Naive thymus-derived CD8-positive, alpha-beta T cell (primary cell): ENCODE data around the gene IQGAP3. TPM values are rescaled to one million over a fixed set of nuclear protein-coding genes. Genes with fewer than 3 reads are reported as not detected.

Source experiments
- ATAC-seq, 2 donors: fragments of 150-1000 bp; cut with Tn5 transposase in 1 of 2; sonication (Bioruptor Pico), chemical (Tn5 transposase) in 1 of 2; 1 replicate in 1 of 2; 2 replicates in 1 of 2; pipeline ENCODE4 v1.10.0; 2021; ENCODE audit warnings: mild to moderate bottlenecking in 2 of 2, moderate library complexity in 2 of 2
- POLR2A ChIA-PET: fragments of 350-600 bp; sonication (Branson Sonifier 250); formaldehyde crosslinking; loops from one replicate; lab custom pipeline; 2021; ENCODE audit warnings: antibody characterized with exemption; lab: Charles Lee
- DNase-seq, 10 donors: peaks; one replicate each; pipeline versions ENCODE4 v3.0.0 to v3.0.0-alpha.2; 2020 to 2022
- H3K27ac Mint-ChIP-seq, 10 donors: one replicate each; pipeline ENCODE4 v1.8.0; 2020 to 2022; ENCODE audit warnings: mild to moderate bottlenecking in 10 of 10, mixed read lengths in 10 of 10, moderate library complexity in 4 of 10, inconsistent platforms in 1 of 10
- H3K27me3 Mint-ChIP-seq, 5 donors: one replicate each; pipeline ENCODE4 v1.8.0; 2021 to 2022; ENCODE audit warnings: mixed read lengths in 5 of 5
- H3K36me3 Mint-ChIP-seq, 3 donors: one replicate each; pipeline ENCODE4 v1.8.0; 2020 to 2022; ENCODE audit warnings: mixed read lengths in 3 of 3, mild to moderate bottlenecking in 2 of 3, inconsistent platforms in 1 of 3
- H3K4me1 Mint-ChIP-seq, 4 donors: one replicate each; pipeline ENCODE4 v1.8.0; 2021 to 2022; ENCODE audit warnings: mixed read lengths in 4 of 4
- H3K4me3 Mint-ChIP-seq, 10 donors: one replicate each; pipeline ENCODE4 v1.8.0; 2020 to 2022; ENCODE audit warnings: mild to moderate bottlenecking in 10 of 10, mixed read lengths in 10 of 10, moderate library complexity in 6 of 10, inconsistent platforms in 1 of 10
- H3K9me3 Mint-ChIP-seq, 9 donors: one replicate each; pipeline ENCODE4 v1.8.0; 2020 to 2022; ENCODE audit warnings: mixed read lengths in 9 of 9, mild to moderate bottlenecking in 3 of 9, inconsistent platforms in 1 of 9, moderate library complexity in 1 of 9
- polyA plus RNA-seq, 3 donors: library from polyadenylated mRNA; unstranded; fragments of 300-500 nt; fragmentation: Illumina TruSeq; gene quantifications; one replicate each; pipeline ENCODE4 v1.2.3, GENCODE V29; 2021
- total RNA-seq, 8 experiments: library from RNA in 2 of 8; stranded (reverse) in 2 of 8; gene quantifications; one replicate each; pipeline ENCODE4 v1.2.3 and lab custom pipeline; 2021 to 2026

Gene IQGAP3
- total and polyA plus RNA-seq, 5 experiments from 2014 or later: 0.08 TPM; not detected in 4

GRCh38 chr1:156490401-156491032 lies 81.8 kb downstream of the IQGAP3 start:
- DNase-seq: no peak
- Mint-ChIP-seq H3K36me3 (peaks cover 0 to 18% (median 4%) of the 10 kb centered on the region in 3 donors), H3K9me3 (no peaks in the 10 kb centered on the region), H3K27ac (peak overlapping the region; percentile 87 to 99 (median 94)), H3K4me1 (peaks cover 66 to 99% (median 97%) of the 10 kb centered on the region in 4 donors), H3K27me3 (no peaks in the 10 kb centered on the region), H3K4me3 (peak overlapping the region; percentile 59 to 86 (median 78))
- ATAC-seq: no peak
- POLR2A ChIA-PET: interaction anchor here (0.5 to 15.0 kb wide), 8 partner anchors 8 to 226 kb away, joined by 3 to 359 read pairs (median 4); partner anchors contain the start of genes GPATCH4, MEF2D and NAXE

- H3K27ac Mint-ChIP-seq: peak overlapping the region; percentile 87 to 99 (median 94)
- no peaks in the 10 kb centered on the region for H3K27me3 Mint-ChIP-seq
- POLR2A ChIA-PET: interaction anchor here (0.9 to 15.0 kb wide), 6 partner anchors 9 to 115 kb away, joined by 3 to 359 read pairs (median 3); partner anchors contain the start of genes GPATCH4, MEF2D and NAXE
- peak overlapping the region; percentile 43 to 86 (median 77) for H3K4me3 Mint-ChIP-seq
- ATAC-seq (no peak), DNase-seq (no peak)
- H3K9me3 Mint-ChIP-seq: no peaks in the 10 kb centered on the region
- H3K4me1 Mint-ChIP-seq: peaks cover 60 to 99% (median 94%) of the 10 kb centered on the region in 4 donors
- peaks cover 0 to 12% (median 4%) of the 10 kb centered on the region in 3 donors for H3K36me3 Mint-ChIP-seq
Observed at GRCh38 chr1:156489935-156490293, 82.5 kb downstream of the IQGAP3 start.

GRCh38 chr1:156489166-156489934 lies 83.0 kb downstream of the IQGAP3 start:
- Mint-ChIP-seq H3K36me3 (peaks cover 0 to 12% (median 4%) of the 10 kb centered on the region in 3 donors), H3K9me3 (no peaks in the 10 kb centered on the region), H3K27me3 (no peaks in the 10 kb centered on the region), H3K27ac (peak overlapping the region; percentile 89 to 99 (median 94)), H3K4me1 (peaks cover 63 to 100% (median 94%) of the 10 kb centered on the region in 4 donors), H3K4me3 (peak overlapping the region; percentile 66 to 86 (median 79))
- POLR2A ChIA-PET: interaction anchor here (1.1 to 15.0 kb wide), 5 partner anchors 9 to 112 kb away, joined by 3 to 359 read pairs (median 3); partner anchors contain the start of genes GPATCH4, MEF2D and NAXE
- DNase-seq (peak in 8 of 10 donors; percentile 29 to 55 (median 44)), ATAC-seq (peak; percentile 73 to 84)

GRCh38 chr1:156488566-156489165 lies 83.7 kb downstream of the IQGAP3 start:
- peak in 1 of 2 donors; percentile 38 for ATAC-seq
- peaks cover 59 to 100% (median 94%) of the 10 kb centered on the region in 4 donors for H3K4me1 Mint-ChIP-seq
- H3K9me3 Mint-ChIP-seq: no peaks in the 10 kb centered on the region
- no peaks in the 10 kb centered on the region for H3K27me3 Mint-ChIP-seq
- peak overlapping the region; percentile 66 to 83 (median 79) for H3K4me3 Mint-ChIP-seq
- no peak for DNase-seq
- H3K36me3 Mint-ChIP-seq: peaks cover 0 to 16% (median 4%) of the 10 kb centered on the region in 3 donors
- POLR2A ChIA-PET: interaction anchor here (15.0 kb wide), 1 partner anchor 10 kb away, joined by 359 read pairs; the partner anchor contains the start of gene MEF2D
- peak overlapping the region; percentile 89 to 99 (median 94) for H3K27ac Mint-ChIP-seq

- Mint-ChIP-seq H3K27ac (peak overlapping the region; percentile 89 to 99 (median 94)), H3K4me3 (peak overlapping the region in 9 of 10 donors; percentile 4 to 82 (median 75)), H3K36me3 (peaks cover 0 to 24% (median 4%) of the 10 kb centered on the region in 3 donors), H3K9me3 (no peaks in the 10 kb centered on the region), H3K4me1 (peaks cover 56 to 100% (median 91%) of the 10 kb centered on the region in 4 donors), H3K27me3 (no peaks in the 10 kb centered on the region)
- ATAC-seq (no peak), DNase-seq (no peak)
- POLR2A ChIA-PET: interaction anchor here (15.0 kb wide), 1 partner anchor 11 kb away, joined by 359 read pairs; the partner anchor contains the start of gene MEF2D
Observed at GRCh38 chr1:156487862-156488261, 84.5 kb downstream of the IQGAP3 start.

- Mint-ChIP-seq H3K9me3 (no peaks in the 10 kb centered on the region), H3K4me1 (peaks cover 49 to 100% (median 91%) of the 10 kb centered on the region in 4 donors), H3K36me3 (peaks cover 2 to 26% (median 4%) of the 10 kb centered on the region in 3 donors), H3K27ac (peak overlapping the region; percentile 79 to 99 (median 92)), H3K27me3 (no peaks in the 10 kb centered on the region), H3K4me3 (peak overlapping the region in 2 of 10 donors; percentile 12 to 18)
- DNase-seq (no peak), ATAC-seq (no peak)
- POLR2A ChIA-PET: interaction anchor here (15.0 kb wide), 1 partner anchor 12 kb away, joined by 359 read pairs; the partner anchor contains the start of gene MEF2D
Observed at GRCh38 chr1:156486421-156487344, 85.7 kb downstream of the IQGAP3 start.

GRCh38 chr1:156485984-156486383 lies 86.4 kb downstream of the IQGAP3 start:
- H3K36me3 Mint-ChIP-seq: peaks cover 3 to 32% (median 4%) of the 10 kb centered on the region in 3 donors
- POLR2A ChIA-PET: interaction anchor here (15.0 kb wide), 1 partner anchor 13 kb away, joined by 359 read pairs; the partner anchor contains the start of gene MEF2D

GRCh38 chr1:156484480-156485058 lies 87.8 kb downstream of the IQGAP3 start:
- no peak for DNase-seq
- POLR2A ChIA-PET: interaction anchor here (0.7 to 15.0 kb wide), 3 partner anchors 14 to 1693 kb away, joined by 3 to 359 read pairs (median 5); partner anchors contain the start of gene MEF2D
- H3K36me3 Mint-ChIP-seq: peaks cover 4 to 44% (median 8%) of the 10 kb centered on the region in 3 donors
- H3K27me3 Mint-ChIP-seq: no peaks in the 10 kb centered on the region
- H3K9me3 Mint-ChIP-seq: no peaks in the 10 kb centered on the region
- H3K27ac Mint-ChIP-seq: peak overlapping the region; percentile 40 to 99 (median 86)
- ATAC-seq: no peak
- H3K4me3 Mint-ChIP-seq: peak overlapping the region in 2 of 10 donors; percentile 17 to 39
- peaks cover 48 to 95% (median 87%) of the 10 kb centered on the region in 4 donors for H3K4me1 Mint-ChIP-seq

More at GRCh38 chr1:156485984-156486383, 86.4 kb downstream of the IQGAP3 start:
- Mint-ChIP-seq H3K9me3 (no peaks in the 10 kb centered on the region), H3K27ac (peak overlapping the region in 8 of 10 donors; percentile 56 to 99 (median 82)), H3K27me3 (no peaks in the 10 kb centered on the region), H3K4me3 (no peak overlapping the region), H3K4me1 (peaks cover 49 to 100% (median 91%) of the 10 kb centered on the region in 4 donors)
- DNase-seq: no peak
- ATAC-seq: no peak

GRCh38 chr1:156483397-156483796 lies 89.0 kb downstream of the IQGAP3 start:
- no peaks in the 10 kb centered on the region for H3K27me3 Mint-ChIP-seq
- H3K4me1 Mint-ChIP-seq: peaks cover 41 to 83% (median 78%) of the 10 kb centered on the region in 4 donors
- POLR2A ChIA-PET: interaction anchor here (0.9 to 15.0 kb wide), 2 partner anchors 15 to 125 kb away, joined by 3 to 359 read pairs; partner anchors contain the start of gene MEF2D
- DNase-seq (no peak), ATAC-seq (no peak)
- peak overlapping the region; percentile 40 to 99 (median 88) for H3K27ac Mint-ChIP-seq
- H3K4me3 Mint-ChIP-seq: no peak overlapping the region
- peaks cover 4 to 56% (median 14%) of the 10 kb centered on the region in 3 donors for H3K36me3 Mint-ChIP-seq
- no peaks in the 10 kb centered on the region for H3K9me3 Mint-ChIP-seq

GRCh38 chr1:156482276-156482675 lies 90.1 kb downstream of the IQGAP3 start:
- Mint-ChIP-seq H3K36me3 (peaks cover 4 to 67% (median 14%) of the 10 kb centered on the region in 3 donors), H3K27ac (peak overlapping the region in 9 of 10 donors; percentile 55 to 99 (median 96)), H3K4me3 (peak overlapping the region in 2 of 10 donors; percentile 11 to 49), H3K27me3 (no peaks in the 10 kb centered on the region), H3K4me1 (peaks cover 31 to 72% (median 66%) of the 10 kb centered on the region in 4 donors), H3K9me3 (no peaks in the 10 kb centered on the region)
- POLR2A ChIA-PET: interaction anchor here (0.6 to 15.0 kb wide), 5 partner anchors 16 to 123 kb away, joined by 3 to 359 read pairs (median 8); partner anchors contain the start of gene MEF2D
- DNase-seq (no peak), ATAC-seq (no peak)
